ENCODE results near the gene PXMP2. TPM values are rescaled to one million over a fixed set of nuclear protein-coding genes. Genes with fewer than 3 reads are reported as not detected.
"Not testable (repeated sequence)": the region's sequence is repeated elsewhere in the genome, so short reads cannot be mapped to it uniquely, and the experiment has no call there.

Gene PXMP2
- polyA plus RNA-seq, 2 donors = 5.1 to 15.7 TPM

- H3K9me3 ChIP-seq (ENCODE audit: control insufficient read depth in 2 of 2, insufficient read depth in 1 of 2, low read depth in 1 of 2, low read length in 1 of 2) = no peaks in the 10 kb centered on the region
- H3K36me3 ChIP-seq (ENCODE audit: control insufficient read depth in 2 of 2, insufficient read depth in 2 of 2, low read length in 1 of 2) = no peaks in the 10 kb centered on the region
- peaks cover 0 to 12% of the 10 kb centered on the region in 2 donors for H3K4me1 ChIP-seq (ENCODE audit: control insufficient read depth in 2 of 2, insufficient read depth in 2 of 2, low read length in 1 of 2)
- peak overlapping the region in 1 of 2 donors; percentile 27 for H3K4me3 ChIP-seq (ENCODE audit: low read depth in 1 of 2, low read length in 2 of 2)
- 52 to 53% methylated on average over 18 of the region's 18 CpGs for whole genome bisulfite sequencing, 2 donors
- H3K27ac ChIP-seq (ENCODE audit: low read depth in 2 of 2, low read length in 1 of 2) = no peak overlapping the region
- H3K27me3 ChIP-seq (ENCODE audit: control insufficient read depth in 1 of 2, insufficient read depth in 2 of 2, low read length in 2 of 2) = no peaks in the 10 kb centered on the region
Measured at GRCh38 chr12:132689227-132689626, 1.8 kb downstream of the PXMP2 start.

GRCh38 chr12:132690112-132690511 is 2.7 kb downstream of the PXMP2 start:
- 95% methylated on average over 9 of the region's 9 CpGs for WGBS, 2 donors
- H3K9me3 ChIP-seq (ENCODE audit: control insufficient read depth in 2 of 2, insufficient read depth in 1 of 2, low read depth in 1 of 2, low read length in 1 of 2) = no peaks in the 10 kb centered on the region
- no peak overlapping the region for H3K4me3 ChIP-seq (ENCODE audit: low read depth in 1 of 2, low read length in 2 of 2)
- H3K27me3 ChIP-seq (ENCODE audit: control insufficient read depth in 1 of 2, insufficient read depth in 2 of 2, low read length in 2 of 2) = no peaks in the 10 kb centered on the region
- peaks cover 0 to 13% of the 10 kb centered on the region in 2 donors for H3K4me1 ChIP-seq (ENCODE audit: control insufficient read depth in 2 of 2, insufficient read depth in 2 of 2, low read length in 1 of 2)
- no peak overlapping the region for H3K27ac ChIP-seq (ENCODE audit: low read depth in 2 of 2, low read length in 1 of 2)
- no peaks in the 10 kb centered on the region for H3K36me3 ChIP-seq (ENCODE audit: control insufficient read depth in 2 of 2, insufficient read depth in 2 of 2, low read length in 1 of 2)

GRCh38 chr12:132692030-132692429 is 4.6 kb downstream of the PXMP2 start:
- H3K27ac ChIP-seq (ENCODE audit: low read depth in 2 of 2, low read length in 1 of 2); H3K27me3 ChIP-seq (ENCODE audit: control insufficient read depth in 1 of 2, insufficient read depth in 2 of 2, low read length in 2 of 2); H3K4me1 ChIP-seq (ENCODE audit: control insufficient read depth in 2 of 2, insufficient read depth in 2 of 2, low read length in 1 of 2); H3K9me3 ChIP-seq (ENCODE audit: control insufficient read depth in 2 of 2, insufficient read depth in 1 of 2, low read depth in 1 of 2, low read length in 1 of 2); H3K4me3 ChIP-seq (ENCODE audit: low read depth in 1 of 2, low read length in 2 of 2); H3K36me3 ChIP-seq (ENCODE audit: control insufficient read depth in 2 of 2, insufficient read depth in 2 of 2, low read length in 1 of 2): not testable (repeated sequence)
- WGBS, 2 donors = 88 to 93% methylated on average over 3 of the region's 3 CpGs

- H3K27me3 ChIP-seq (ENCODE audit: control insufficient read depth in 1 of 2, insufficient read depth in 2 of 2, low read length in 2 of 2); H3K4me3 ChIP-seq (ENCODE audit: low read depth in 1 of 2, low read length in 2 of 2); H3K27ac ChIP-seq (ENCODE audit: low read depth in 2 of 2, low read length in 1 of 2); H3K9me3 ChIP-seq (ENCODE audit: control insufficient read depth in 2 of 2, insufficient read depth in 1 of 2, low read depth in 1 of 2, low read length in 1 of 2); H3K36me3 ChIP-seq (ENCODE audit: control insufficient read depth in 2 of 2, insufficient read depth in 2 of 2, low read length in 1 of 2); H3K4me1 ChIP-seq (ENCODE audit: control insufficient read depth in 2 of 2, insufficient read depth in 2 of 2, low read length in 1 of 2): not testable (repeated sequence)
- WGBS, 2 donors = 96 to 97% methylated on average over 3 of the region's 3 CpGs
Measured at GRCh38 chr12:132694888-132695287, 7.5 kb downstream of the PXMP2 start.

GRCh38 chr12:132695431-132695830 is 8.0 kb downstream of the PXMP2 start:
- peaks cover 0 to 7% of the 10 kb centered on the region in 2 donors for H3K36me3 ChIP-seq (ENCODE audit: control insufficient read depth in 2 of 2, insufficient read depth in 2 of 2, low read length in 1 of 2)
- WGBS, 2 donors = 65 to 72% methylated on average over 12 of the region's 12 CpGs
- no peaks in the 10 kb centered on the region for H3K27me3 ChIP-seq (ENCODE audit: control insufficient read depth in 1 of 2, insufficient read depth in 2 of 2, low read length in 2 of 2)
- no peaks in the 10 kb centered on the region for H3K9me3 ChIP-seq (ENCODE audit: control insufficient read depth in 2 of 2, insufficient read depth in 1 of 2, low read depth in 1 of 2, low read length in 1 of 2)
- H3K27ac ChIP-seq (ENCODE audit: low read depth in 2 of 2, low read length in 1 of 2) = peak overlapping the region in 1 of 2 donors; percentile 20
- H3K4me1 ChIP-seq (ENCODE audit: control insufficient read depth in 2 of 2, insufficient read depth in 2 of 2, low read length in 1 of 2) = peaks cover 0 to 2% of the 10 kb centered on the region in 2 donors
- no peak overlapping the region for H3K4me3 ChIP-seq (ENCODE audit: low read depth in 1 of 2, low read length in 2 of 2)

- no peaks in the 10 kb centered on the region for H3K9me3 ChIP-seq (ENCODE audit: control insufficient read depth in 2 of 2, insufficient read depth in 1 of 2, low read depth in 1 of 2, low read length in 1 of 2)
- H3K4me1 ChIP-seq (ENCODE audit: control insufficient read depth in 2 of 2, insufficient read depth in 2 of 2, low read length in 1 of 2) = peaks cover 0 to 2% of the 10 kb centered on the region in 2 donors
- H3K27me3 ChIP-seq (ENCODE audit: control insufficient read depth in 1 of 2, insufficient read depth in 2 of 2, low read length in 2 of 2) = no peaks in the 10 kb centered on the region
- WGBS, 2 donors = 78 to 87% methylated on average over 5 of the region's 5 CpGs
- no peak overlapping the region for H3K4me3 ChIP-seq (ENCODE audit: low read depth in 1 of 2, low read length in 2 of 2)
- H3K27ac ChIP-seq (ENCODE audit: low read depth in 2 of 2, low read length in 1 of 2) = no peak overlapping the region
- H3K36me3 ChIP-seq (ENCODE audit: control insufficient read depth in 2 of 2, insufficient read depth in 2 of 2, low read length in 1 of 2) = peaks cover 0 to 11% of the 10 kb centered on the region in 2 donors
Measured at GRCh38 chr12:132698341-132698740, 11.0 kb downstream of the PXMP2 start.

- H3K27ac ChIP-seq (ENCODE audit: low read depth in 2 of 2, low read length in 1 of 2) = no peak overlapping the region
- H3K4me3 ChIP-seq (ENCODE audit: low read depth in 1 of 2, low read length in 2 of 2) = no peak overlapping the region
- 90 to 91% methylated on average over 10 of the region's 10 CpGs for WGBS, 2 donors
- H3K27me3 ChIP-seq (ENCODE audit: control insufficient read depth in 1 of 2, insufficient read depth in 2 of 2, low read length in 2 of 2) = no peaks in the 10 kb centered on the region
- H3K4me1 ChIP-seq (ENCODE audit: control insufficient read depth in 2 of 2, insufficient read depth in 2 of 2, low read length in 1 of 2) = no peaks in the 10 kb centered on the region
- H3K9me3 ChIP-seq (ENCODE audit: control insufficient read depth in 2 of 2, insufficient read depth in 1 of 2, low read depth in 1 of 2, low read length in 1 of 2) = no peaks in the 10 kb centered on the region
- H3K36me3 ChIP-seq (ENCODE audit: control insufficient read depth in 2 of 2, insufficient read depth in 2 of 2, low read length in 1 of 2) = peaks cover 0 to 17% of the 10 kb centered on the region in 2 donors
Measured at GRCh38 chr12:132700212-132700822, 12.9 kb downstream of the PXMP2 start.

GRCh38 chr12:132702640-132703039 is 15.3 kb downstream of the PXMP2 start:
- H3K4me1 ChIP-seq (ENCODE audit: control insufficient read depth in 2 of 2, insufficient read depth in 2 of 2, low read length in 1 of 2) = no peaks in the 10 kb centered on the region
- no peak overlapping the region for H3K27ac ChIP-seq (ENCODE audit: low read depth in 2 of 2, low read length in 1 of 2)
- no peaks in the 10 kb centered on the region for H3K9me3 ChIP-seq (ENCODE audit: control insufficient read depth in 2 of 2, insufficient read depth in 1 of 2, low read depth in 1 of 2, low read length in 1 of 2)
- WGBS, 2 donors = 57 to 79% methylated on average over 4 of the region's 4 CpGs
- no peaks in the 10 kb centered on the region for H3K27me3 ChIP-seq (ENCODE audit: control insufficient read depth in 1 of 2, insufficient read depth in 2 of 2, low read length in 2 of 2)
- H3K4me3 ChIP-seq (ENCODE audit: low read depth in 1 of 2, low read length in 2 of 2) = no peak overlapping the region
- peaks cover 0 to 17% of the 10 kb centered on the region in 2 donors for H3K36me3 ChIP-seq (ENCODE audit: control insufficient read depth in 2 of 2, insufficient read depth in 2 of 2, low read length in 1 of 2)

GRCh38 chr12:132703641-132704040 is 16.3 kb downstream of the PXMP2 start:
- no peak overlapping the region for H3K4me3 ChIP-seq (ENCODE audit: low read depth in 1 of 2, low read length in 2 of 2)
- no peaks in the 10 kb centered on the region for H3K9me3 ChIP-seq (ENCODE audit: control insufficient read depth in 2 of 2, insufficient read depth in 1 of 2, low read depth in 1 of 2, low read length in 1 of 2)
- H3K27ac ChIP-seq (ENCODE audit: low read depth in 2 of 2, low read length in 1 of 2) = no peak overlapping the region
- H3K36me3 ChIP-seq (ENCODE audit: control insufficient read depth in 2 of 2, insufficient read depth in 2 of 2, low read length in 1 of 2) = peaks cover 0 to 14% of the 10 kb centered on the region in 2 donors
- no peaks in the 10 kb centered on the region for H3K27me3 ChIP-seq (ENCODE audit: control insufficient read depth in 1 of 2, insufficient read depth in 2 of 2, low read length in 2 of 2)
- 96 to 97% methylated on average over 9 of the region's 9 CpGs for WGBS, 2 donors
- no peaks in the 10 kb centered on the region for H3K4me1 ChIP-seq (ENCODE audit: control insufficient read depth in 2 of 2, insufficient read depth in 2 of 2, low read length in 1 of 2)

- Histone ChIP-seq H3K9me3 (ENCODE audit: control insufficient read depth in 2 of 2, insufficient read depth in 1 of 2, low read depth in 1 of 2, low read length in 1 of 2) (no peaks in the 10 kb centered on the region), H3K27me3 (ENCODE audit: control insufficient read depth in 1 of 2, insufficient read depth in 2 of 2, low read length in 2 of 2) (no peaks in the 10 kb centered on the region), H3K36me3 (ENCODE audit: control insufficient read depth in 2 of 2, insufficient read depth in 2 of 2, low read length in 1 of 2) (peaks cover 0 to 10% of the 10 kb centered on the region in 2 donors), H3K4me3 (ENCODE audit: low read depth in 1 of 2, low read length in 2 of 2) (no peak overlapping the region), H3K27ac (ENCODE audit: low read depth in 2 of 2, low read length in 1 of 2) (no peak overlapping the region), H3K4me1 (ENCODE audit: control insufficient read depth in 2 of 2, insufficient read depth in 2 of 2, low read length in 1 of 2) (no peaks in the 10 kb centered on the region)
- WGBS, 2 donors = 96% methylated on average over 6 of the region's 6 CpGs
Measured at GRCh38 chr12:132707241-132707640, 19.9 kb downstream of the PXMP2 start.

All from esophagus (tissue), 2 donors.